WTC11 (cell line): ENCODE data around the gene CKB. TPM values are rescaled to one million over a fixed set of nuclear protein-coding genes. Genes with fewer than 3 reads are reported as not detected.

Experiments
- AR ChIP-seq: fragments of 250-450 bp; sonication (Bioruptor Pico); IDR thresholded peaks from 2 replicates; pipeline ENCODE4 v1.9.0; 2021; ENCODE audit warnings: mild to moderate bottlenecking
- CBFB ChIP-seq: sonication (generic); formaldehyde crosslinking; IDR thresholded peaks from 2 replicates; pipeline ENCODE4 v1.8.1; 2022; ENCODE audit warnings: mild to moderate bottlenecking, low read depth, missing genetic modification reagents
- EMX1 ChIP-seq: fragments of 250-450 bp; sonication (Bioruptor Pico); IDR thresholded peaks from 2 replicates; pipeline ENCODE4 v1.8.0; 2021; ENCODE audit warnings: mild to moderate bottlenecking
- ERG ChIP-seq: fragments of 250-450 bp; sonication (Bioruptor Pico); IDR thresholded peaks from 2 replicates; pipeline ENCODE4 v1.8.0; 2021; ENCODE audit warnings: mild to moderate bottlenecking
- FOXJ3 ChIP-seq: sonication (generic); formaldehyde crosslinking; IDR thresholded peaks from 2 replicates; pipeline ENCODE4 v1.9.0; 2021; ENCODE audit warnings: missing genetic modification reagents, mild to moderate bottlenecking, borderline replicate concordance
- GABPB1 ChIP-seq: sonication (generic); formaldehyde crosslinking; IDR thresholded peaks from 2 replicates; pipeline ENCODE4 v1.8.1; 2023; ENCODE audit warnings: mild to moderate bottlenecking, missing genetic modification reagents
- MXD4 ChIP-seq: fragments of 250-450 bp; sonication (Bioruptor Pico); IDR thresholded peaks from 2 replicates; pipeline ENCODE4 v1.8.0; 2021; ENCODE audit warnings: mild to moderate bottlenecking, moderate library complexity, borderline replicate concordance
- NFE2L1 ChIP-seq: sonication (generic); formaldehyde crosslinking; IDR thresholded peaks from 2 replicates; pipeline ENCODE4 v1.8.1; 2023; ENCODE audit warnings: missing genetic modification reagents
- PRDM15 ChIP-seq: sonication (generic); formaldehyde crosslinking; IDR thresholded peaks from 2 replicates; pipeline ENCODE4 v1.8.0; 2022; ENCODE audit warnings: missing genetic modification reagents
- SOX15 ChIP-seq: fragments of 250-450 bp; sonication (Bioruptor Pico); IDR thresholded peaks from 2 replicates; pipeline ENCODE4 v1.9.0; 2021; ENCODE audit warnings: mild to moderate bottlenecking
- TCF7 ChIP-seq: sonication (generic); formaldehyde crosslinking; IDR thresholded peaks from 2 replicates; pipeline ENCODE4 v1.8.0; 2022; ENCODE audit warnings: mild to moderate bottlenecking, low read depth, missing genetic modification reagents, moderate library complexity
- TP53 ChIP-seq: sonication (generic); formaldehyde crosslinking; IDR thresholded peaks from 2 replicates; pipeline ENCODE4 v1.8.1; 2023; ENCODE audit warnings: mild to moderate bottlenecking, missing genetic modification reagents
- ZBTB43 ChIP-seq: sonication (generic); formaldehyde crosslinking; IDR thresholded peaks from 2 replicates; pipeline ENCODE4 v1.8.1; 2023; ENCODE audit warnings: mild to moderate bottlenecking, missing genetic modification reagents
- ZNF396 ChIP-seq: fragments of 250-450 bp; sonication (Bioruptor Pico); IDR thresholded peaks from 2 replicates; pipeline ENCODE4 v1.8.0; 2021; ENCODE audit warnings: mild to moderate bottlenecking, moderate library complexity, borderline replicate concordance
- total RNA-seq: library from RNA; stranded (reverse); gene quantifications from 3 replicates; pipeline ENCODE4 v1.2.3, GENCODE V29; 2021
- TF ChIP-seq, protein P1 (sequence below): sonication (generic); formaldehyde crosslinking; IDR thresholded peaks from 2 replicates; pipeline ENCODE4 v1.8.1; 2022; ENCODE audit warnings: low read depth, mild to moderate bottlenecking, moderate library complexity, missing genetic modification reagents, borderline replicate concordance
- TF ChIP-seq, protein P2 (sequence below): sonication (generic); formaldehyde crosslinking; IDR thresholded peaks from 2 replicates; pipeline ENCODE4 v1.8.1; 2022; ENCODE audit warnings: mild to moderate bottlenecking, missing genetic modification reagents, moderate library complexity, borderline replicate concordance
- TF ChIP-seq, protein P3 (sequence below): fragments of 250-450 bp; sonication (Bioruptor Pico); IDR thresholded peaks from 2 replicates; pipeline ENCODE4 v2.1.2; 2022; ENCODE audit warnings: mild to moderate bottlenecking, moderate library complexity
- TF ChIP-seq, protein P4 (sequence below): fragments of 200-600 bp; IDR thresholded peaks from 2 replicates; pipeline ENCODE4 v1.8.0; 2022; ENCODE audit warnings: antibody characterized with exemption
- TF ChIP-seq, protein P5 (sequence below): sonication (generic); formaldehyde crosslinking; IDR thresholded peaks from 2 replicates; pipeline ENCODE4 v1.8.0; 2023; ENCODE audit warnings: mild to moderate bottlenecking, missing genetic modification reagents

The CKB gene
- total RNA-seq, 1 experiment from 2014 or later, result 555 TPM

DNA sequence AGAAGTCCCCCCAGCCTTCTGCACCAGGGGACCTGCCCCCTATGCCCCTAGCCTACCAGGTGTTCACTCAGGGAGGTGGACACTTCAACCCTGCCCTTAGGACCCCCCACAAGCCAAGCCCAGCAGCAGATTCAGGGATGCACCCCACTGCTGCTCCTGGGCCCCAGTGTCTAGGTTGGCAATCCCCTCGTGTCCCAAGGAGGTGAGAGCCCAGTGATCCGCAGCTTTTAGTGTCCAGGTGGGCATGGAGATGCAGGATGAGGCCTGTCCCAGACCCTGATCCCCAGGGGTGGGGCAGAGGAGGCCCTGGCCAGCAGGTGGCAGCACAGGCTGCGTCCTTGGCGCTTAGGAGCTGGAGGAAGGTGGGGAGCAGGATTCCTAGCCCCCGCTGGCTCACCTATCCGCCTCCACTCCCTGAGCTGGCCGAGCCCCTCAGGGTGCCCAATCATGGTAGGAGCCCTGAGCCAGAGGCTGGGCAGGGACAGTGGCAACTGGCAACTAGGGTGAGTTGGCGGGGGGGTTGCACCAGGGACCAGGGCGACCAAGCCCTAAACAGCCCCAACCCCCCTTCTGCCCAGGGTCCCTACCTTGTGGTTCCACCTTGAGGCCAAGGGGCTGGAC lies 4.1 kb downstream of the CKB start (continued):
- 0 out of 2 replicates have a peak, but pooled peaks have one; percentile 48 for TF ChIP-seq EMX1
- no peak for TF ChIP-seq MXD4 (CRISPR knock-in tag)
- TF ChIP-seq ZBTB43, result no peak
- TF ChIP-seq, protein P1, sequence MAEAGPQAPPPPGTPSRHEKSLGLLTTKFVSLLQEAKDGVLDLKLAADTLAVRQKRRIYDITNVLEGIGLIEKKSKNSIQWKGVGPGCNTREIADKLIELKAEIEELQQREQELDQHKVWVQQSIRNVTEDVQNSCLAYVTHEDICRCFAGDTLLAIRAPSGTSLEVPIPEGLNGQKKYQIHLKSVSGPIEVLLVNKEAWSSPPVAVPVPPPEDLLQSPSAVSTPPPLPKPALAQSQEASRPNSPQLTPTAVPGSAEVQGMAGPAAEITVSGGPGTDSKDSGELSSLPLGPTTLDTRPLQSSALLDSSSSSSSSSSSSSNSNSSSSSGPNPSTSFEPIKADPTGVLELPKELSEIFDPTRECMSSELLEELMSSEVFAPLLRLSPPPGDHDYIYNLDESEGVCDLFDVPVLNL (CRISPR knock-in tag), result no peak
- TF ChIP-seq, protein P2, sequence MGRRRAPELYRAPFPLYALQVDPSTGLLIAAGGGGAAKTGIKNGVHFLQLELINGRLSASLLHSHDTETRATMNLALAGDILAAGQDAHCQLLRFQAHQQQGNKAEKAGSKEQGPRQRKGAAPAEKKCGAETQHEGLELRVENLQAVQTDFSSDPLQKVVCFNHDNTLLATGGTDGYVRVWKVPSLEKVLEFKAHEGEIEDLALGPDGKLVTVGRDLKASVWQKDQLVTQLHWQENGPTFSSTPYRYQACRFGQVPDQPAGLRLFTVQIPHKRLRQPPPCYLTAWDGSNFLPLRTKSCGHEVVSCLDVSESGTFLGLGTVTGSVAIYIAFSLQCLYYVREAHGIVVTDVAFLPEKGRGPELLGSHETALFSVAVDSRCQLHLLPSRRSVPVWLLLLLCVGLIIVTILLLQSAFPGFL (CRISPR knock-in tag), result no peak
- TF ChIP-seq, protein P3, sequence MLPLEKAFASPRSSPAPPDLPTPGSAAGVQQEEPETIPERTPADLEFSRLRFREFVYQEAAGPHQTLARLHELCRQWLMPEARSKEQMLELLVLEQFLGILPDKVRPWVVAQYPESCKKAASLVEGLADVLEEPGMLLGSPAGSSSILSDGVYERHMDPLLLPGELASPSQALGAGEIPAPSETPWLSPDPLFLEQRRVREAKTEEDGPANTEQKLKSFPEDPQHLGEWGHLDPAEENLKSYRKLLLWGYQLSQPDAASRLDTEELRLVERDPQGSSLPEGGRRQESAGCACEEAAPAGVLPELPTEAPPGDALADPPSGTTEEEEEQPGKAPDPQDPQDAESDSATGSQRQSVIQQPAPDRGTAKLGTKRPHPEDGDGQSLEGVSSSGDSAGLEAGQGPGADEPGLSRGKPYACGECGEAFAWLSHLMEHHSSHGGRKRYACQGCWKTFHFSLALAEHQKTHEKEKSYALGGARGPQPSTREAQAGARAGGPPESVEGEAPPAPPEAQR (CRISPR knock-in tag), result no peak
- no peak for TF ChIP-seq ZNF396 (CRISPR knock-in tag)
- TF ChIP-seq, protein P4, sequence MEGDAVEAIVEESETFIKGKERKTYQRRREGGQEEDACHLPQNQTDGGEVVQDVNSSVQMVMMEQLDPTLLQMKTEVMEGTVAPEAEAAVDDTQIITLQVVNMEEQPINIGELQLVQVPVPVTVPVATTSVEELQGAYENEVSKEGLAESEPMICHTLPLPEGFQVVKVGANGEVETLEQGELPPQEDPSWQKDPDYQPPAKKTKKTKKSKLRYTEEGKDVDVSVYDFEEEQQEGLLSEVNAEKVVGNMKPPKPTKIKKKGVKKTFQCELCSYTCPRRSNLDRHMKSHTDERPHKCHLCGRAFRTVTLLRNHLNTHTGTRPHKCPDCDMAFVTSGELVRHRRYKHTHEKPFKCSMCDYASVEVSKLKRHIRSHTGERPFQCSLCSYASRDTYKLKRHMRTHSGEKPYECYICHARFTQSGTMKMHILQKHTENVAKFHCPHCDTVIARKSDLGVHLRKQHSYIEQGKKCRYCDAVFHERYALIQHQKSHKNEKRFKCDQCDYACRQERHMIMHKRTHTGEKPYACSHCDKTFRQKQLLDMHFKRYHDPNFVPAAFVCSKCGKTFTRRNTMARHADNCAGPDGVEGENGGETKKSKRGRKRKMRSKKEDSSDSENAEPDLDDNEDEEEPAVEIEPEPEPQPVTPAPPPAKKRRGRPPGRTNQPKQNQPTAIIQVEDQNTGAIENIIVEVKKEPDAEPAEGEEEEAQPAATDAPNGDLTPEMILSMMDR, result peak; percentile 95
- no peak for TF ChIP-seq FOXJ3 (CRISPR knock-in tag)
- no peak for TF ChIP-seq NFE2L1 (CRISPR knock-in tag)
- no peak for TF ChIP-seq TP53 (CRISPR knock-in tag)
- TF ChIP-seq PRDM15, result no peak
- no peak for TF ChIP-seq TCF7 (CRISPR knock-in tag)
- no peak for TF ChIP-seq AR (CRISPR knock-in tag)
- TF ChIP-seq, protein P5, sequence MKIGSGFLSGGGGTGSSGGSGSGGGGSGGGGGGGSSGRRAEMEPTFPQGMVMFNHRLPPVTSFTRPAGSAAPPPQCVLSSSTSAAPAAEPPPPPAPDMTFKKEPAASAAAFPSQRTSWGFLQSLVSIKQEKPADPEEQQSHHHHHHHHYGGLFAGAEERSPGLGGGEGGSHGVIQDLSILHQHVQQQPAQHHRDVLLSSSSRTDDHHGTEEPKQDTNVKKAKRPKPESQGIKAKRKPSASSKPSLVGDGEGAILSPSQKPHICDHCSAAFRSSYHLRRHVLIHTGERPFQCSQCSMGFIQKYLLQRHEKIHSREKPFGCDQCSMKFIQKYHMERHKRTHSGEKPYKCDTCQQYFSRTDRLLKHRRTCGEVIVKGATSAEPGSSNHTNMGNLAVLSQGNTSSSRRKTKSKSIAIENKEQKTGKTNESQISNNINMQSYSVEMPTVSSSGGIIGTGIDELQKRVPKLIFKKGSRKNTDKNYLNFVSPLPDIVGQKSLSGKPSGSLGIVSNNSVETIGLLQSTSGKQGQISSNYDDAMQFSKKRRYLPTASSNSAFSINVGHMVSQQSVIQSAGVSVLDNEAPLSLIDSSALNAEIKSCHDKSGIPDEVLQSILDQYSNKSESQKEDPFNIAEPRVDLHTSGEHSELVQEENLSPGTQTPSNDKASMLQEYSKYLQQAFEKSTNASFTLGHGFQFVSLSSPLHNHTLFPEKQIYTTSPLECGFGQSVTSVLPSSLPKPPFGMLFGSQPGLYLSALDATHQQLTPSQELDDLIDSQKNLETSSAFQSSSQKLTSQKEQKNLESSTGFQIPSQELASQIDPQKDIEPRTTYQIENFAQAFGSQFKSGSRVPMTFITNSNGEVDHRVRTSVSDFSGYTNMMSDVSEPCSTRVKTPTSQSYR (CRISPR knock-in tag), result no peak
- TF ChIP-seq SOX15 (CRISPR knock-in tag), result no peak
- no peak; the same call in 1 of the 2 replicates for TF ChIP-seq ERG (CRISPR knock-in tag)
- TF ChIP-seq CBFB, result no peak
- TF ChIP-seq GABPB1, result no peak
